Central memory CD8-positive, alpha-beta T cell (primary cell): Measurements from ENCODE around the gene TMEM163.
A peak's percentile ranks its signal among the peaks of the same experiment; 100 is the strongest.

ENCODE experiments used
- ATAC-seq: fragments of 150-1000 bp; cut with Tn5 transposase; replicated peaks from 2 replicates; pipeline ENCODE4 v1.10.0; 2022; ENCODE audit warnings: mild to moderate bottlenecking, moderate FRiP score, moderate number of reproducible peaks; ENCODE audit not compliant: poor library complexity, severe bottlenecking; ENCODE audit errors: extremely low read depth
- DNase-seq, 2 donors: peaks; one replicate each; pipeline ENCODE4 v3.0.0; 2021; ENCODE audit warnings: low spot score in 2 of 2
- H3K27ac Mint-ChIP-seq: one replicate; pipeline ENCODE4 v1.8.0; 2022; ENCODE audit warnings: low read depth, mild to moderate bottlenecking, moderate library complexity, mixed read lengths
- H3K27me3 Mint-ChIP-seq: one replicate; pipeline ENCODE4 v1.8.0; 2022; ENCODE audit warnings: mixed read lengths
- H3K36me3 Mint-ChIP-seq: one replicate; pipeline ENCODE4 v1.8.0; 2022; ENCODE audit warnings: mild to moderate bottlenecking, moderate library complexity, mixed read lengths; ENCODE audit not compliant: insufficient read depth
- H3K4me1 Mint-ChIP-seq: one replicate; pipeline ENCODE4 v1.8.0; 2022; ENCODE audit warnings: mixed read lengths
- H3K4me3 Mint-ChIP-seq: one replicate; pipeline ENCODE4 v1.8.0; 2022; ENCODE audit warnings: mild to moderate bottlenecking, moderate library complexity, mixed read lengths
- H3K9me3 Mint-ChIP-seq: one replicate; pipeline ENCODE4 v1.8.0; 2022; ENCODE audit warnings: mixed read lengths

Gene TMEM163

DNA sequence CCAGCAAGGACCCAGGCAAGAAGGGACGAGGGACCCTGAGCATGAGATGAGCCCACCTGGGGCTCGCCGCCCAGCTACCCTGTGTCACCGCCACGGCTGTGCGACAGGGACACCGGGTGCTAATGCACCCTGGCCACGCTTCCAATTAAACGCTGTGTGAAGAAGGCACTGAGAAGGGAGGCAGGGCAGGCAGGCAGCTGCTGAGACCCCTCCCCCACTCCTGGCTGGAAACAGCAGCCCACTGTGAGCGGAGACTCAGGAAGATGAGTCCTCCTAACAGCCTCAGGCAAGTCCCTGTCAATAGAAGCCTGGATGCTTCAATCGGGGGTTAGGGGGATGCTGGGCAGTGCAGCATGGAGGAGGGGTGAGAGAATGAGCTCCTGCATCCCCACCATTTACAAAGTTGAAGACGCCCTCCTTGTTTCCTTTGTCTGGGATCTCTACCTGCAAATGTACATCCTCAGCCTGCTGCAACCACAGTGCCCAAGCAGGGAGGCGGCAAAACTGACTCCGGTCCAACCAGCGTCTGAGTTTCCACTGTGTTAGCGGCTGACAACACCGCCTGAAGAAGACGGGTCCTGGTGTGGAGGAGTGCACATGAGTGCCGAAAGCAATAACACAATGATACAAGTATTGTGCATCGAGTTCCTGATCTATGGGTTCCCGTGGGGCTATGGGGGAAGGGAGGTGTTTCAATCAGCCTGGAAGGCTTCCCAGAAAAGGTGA is 12.8 kb downstream of the TMEM163 start:
- Mint-ChIP-seq H3K4me3 (peak overlapping the region; percentile 58), H3K27ac (no peak overlapping the region), H3K27me3 (peaks cover 78% of the 10 kb centered on the region), H3K4me1 (peaks cover 19% of the 10 kb centered on the region), H3K9me3 (no peaks in the 10 kb centered on the region), H3K36me3 (no peaks in the 10 kb centered on the region)
- DNase-seq, result no peak
- no peak for ATAC-seq

DNA sequence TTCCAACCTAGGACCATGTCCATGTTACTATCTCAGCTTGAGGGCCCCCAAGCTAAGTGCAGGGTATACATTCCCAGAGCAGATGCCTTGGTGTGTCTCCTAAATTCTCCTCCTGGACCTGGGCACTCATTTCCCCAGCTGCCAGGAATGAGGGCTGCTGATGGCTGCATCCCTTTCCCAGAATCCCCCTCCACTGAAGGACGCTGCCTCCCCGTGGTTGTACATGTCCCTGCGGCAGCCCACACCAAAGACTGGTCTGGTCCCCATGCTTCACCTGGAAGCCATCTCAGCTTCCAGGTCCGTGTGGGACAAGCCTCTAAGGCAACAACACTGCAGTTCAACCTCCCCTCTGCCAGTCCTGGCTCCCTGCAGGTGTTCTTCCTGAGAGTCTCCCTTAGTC is 14.6 kb downstream of the TMEM163 start:
- no peak for ATAC-seq

DNA sequence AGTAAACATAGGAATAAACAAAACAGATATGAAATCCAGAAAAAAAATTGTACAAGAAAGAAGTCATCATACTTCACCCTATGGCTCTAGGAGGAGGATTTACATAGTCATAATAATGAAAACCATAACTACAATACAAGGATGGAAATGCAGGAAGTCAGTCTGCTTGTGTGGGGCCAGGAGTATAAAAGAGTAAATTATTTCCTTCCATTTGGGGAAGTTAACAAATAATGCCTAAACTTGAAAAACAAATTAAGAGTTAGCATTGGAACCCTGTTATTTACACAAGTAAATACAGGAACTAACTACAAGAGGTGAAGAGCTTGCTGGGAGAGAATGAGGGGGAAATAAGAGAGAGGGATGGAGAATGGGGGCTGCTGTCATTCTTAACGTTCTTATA is 15.4 kb downstream of the TMEM163 start:
- ATAC-seq (no peak), DNase-seq (no peak)
- peaks cover 83% of the 10 kb centered on the region for H3K27me3 Mint-ChIP-seq
- no peak overlapping the region for H3K27ac Mint-ChIP-seq
- no peak overlapping the region for H3K4me3 Mint-ChIP-seq
- H3K9me3 Mint-ChIP-seq, result no peaks in the 10 kb centered on the region
- peaks cover 19% of the 10 kb centered on the region for H3K4me1 Mint-ChIP-seq
- H3K36me3 Mint-ChIP-seq, result no peaks in the 10 kb centered on the region

More for the DNA sequence above, 14.6 kb downstream of the TMEM163 start:
- H3K4me1 Mint-ChIP-seq, result peaks cover 19% of the 10 kb centered on the region
- no peaks in the 10 kb centered on the region for H3K9me3 Mint-ChIP-seq
- DNase-seq, result no peak
- no peak overlapping the region for H3K4me3 Mint-ChIP-seq
- no peak overlapping the region for H3K27ac Mint-ChIP-seq
- peaks cover 78% of the 10 kb centered on the region for H3K27me3 Mint-ChIP-seq
- no peaks in the 10 kb centered on the region for H3K36me3 Mint-ChIP-seq

DNA sequence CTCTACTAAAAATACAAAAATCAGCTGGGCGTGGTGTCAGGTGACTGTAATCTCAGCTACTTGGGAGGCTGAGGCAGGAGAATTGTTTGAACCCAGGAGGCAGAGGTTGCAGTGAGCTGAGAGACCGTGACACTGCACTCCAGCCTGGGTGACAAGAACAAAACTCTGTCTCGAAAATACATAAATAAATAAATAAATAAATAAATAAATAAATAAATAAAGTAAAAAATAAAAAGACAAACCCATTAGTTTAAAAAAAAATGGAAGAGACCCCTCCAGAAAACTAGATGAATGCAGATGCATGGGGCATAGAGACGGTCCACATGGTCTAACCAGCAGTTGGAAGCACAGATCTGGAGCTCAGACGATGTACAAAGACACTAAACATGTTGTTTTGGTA is 18.1 kb downstream of the TMEM163 start:
- no peak overlapping the region for H3K27ac Mint-ChIP-seq
- H3K4me1 Mint-ChIP-seq, result peaks cover under 1% of the 10 kb centered on the region
- H3K9me3 Mint-ChIP-seq, result no peaks in the 10 kb centered on the region
- DNase-seq, result no peak
- H3K36me3 Mint-ChIP-seq, result no peaks in the 10 kb centered on the region
- no peak for ATAC-seq
- no peak overlapping the region for H3K4me3 Mint-ChIP-seq
- peaks cover 83% of the 10 kb centered on the region for H3K27me3 Mint-ChIP-seq

DNA sequence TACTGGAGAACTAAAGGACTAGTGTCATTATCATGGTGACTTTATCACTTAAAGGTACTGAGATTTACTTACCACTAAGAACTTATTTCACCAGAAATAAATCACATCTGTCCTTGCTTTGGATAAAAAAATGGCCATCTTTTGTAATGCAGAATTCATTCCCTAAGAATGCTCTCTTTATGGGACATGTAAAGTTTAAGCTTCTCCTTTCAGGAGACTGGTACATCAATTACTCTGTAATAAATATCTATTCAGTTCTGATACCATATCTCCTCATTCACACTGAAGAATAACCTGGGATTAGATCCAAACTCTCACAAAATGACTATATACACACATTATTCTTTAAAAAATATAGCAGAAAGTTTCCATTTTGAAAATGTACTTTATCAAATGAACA is 24.4 kb downstream of the TMEM163 start:
- DNase-seq (no peak), ATAC-seq (no peak)
- Mint-ChIP-seq H3K4me3 (no peak overlapping the region), H3K27me3 (peaks cover 27% of the 10 kb centered on the region), H3K4me1 (no peaks in the 10 kb centered on the region), H3K36me3 (no peaks in the 10 kb centered on the region), H3K27ac (no peak overlapping the region), H3K9me3 (no peaks in the 10 kb centered on the region)

DNA sequence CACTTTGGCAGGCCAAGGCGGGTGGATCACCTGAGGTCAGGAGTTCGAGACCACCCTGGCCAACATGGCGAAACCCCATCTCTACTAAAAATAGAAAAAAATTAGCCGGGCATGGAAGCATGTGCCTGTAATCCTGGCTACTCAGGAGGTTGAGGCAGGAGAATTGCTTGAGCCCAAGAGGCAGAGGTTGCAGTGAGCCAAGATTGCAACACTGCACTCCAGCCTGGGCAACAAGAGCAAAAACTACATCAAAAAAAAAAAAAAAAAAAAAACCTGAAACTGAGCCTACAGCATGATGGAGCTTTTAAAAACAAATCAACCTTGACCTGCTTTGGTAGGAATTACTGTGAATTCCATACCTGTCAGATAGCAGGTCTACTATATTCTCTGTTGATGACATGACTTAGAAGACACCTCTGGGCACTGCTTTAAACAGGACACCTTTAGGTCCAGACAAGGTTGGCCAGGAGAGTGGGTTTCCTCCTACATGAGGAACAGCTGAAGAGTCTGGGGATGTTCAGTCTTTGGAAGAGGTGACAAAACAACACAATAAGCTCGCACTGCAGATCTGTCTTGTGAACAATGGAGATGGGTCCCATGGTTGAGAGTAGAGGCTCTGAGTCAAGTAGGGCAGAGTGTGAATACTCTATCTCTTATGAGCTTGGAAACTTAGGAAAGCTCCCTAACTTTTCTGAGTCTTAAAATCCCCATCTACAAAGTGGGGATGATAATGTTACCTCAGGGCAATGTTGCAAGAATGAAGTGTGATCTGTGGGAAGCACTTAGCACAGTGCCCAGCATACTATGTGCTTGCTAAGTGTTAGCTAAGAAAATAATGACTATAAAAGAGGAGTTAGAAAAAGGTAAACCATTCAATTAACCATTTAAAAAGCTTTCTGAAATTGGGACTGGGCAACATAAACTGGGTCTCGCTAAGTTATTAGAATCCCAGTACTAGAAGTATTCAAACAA is 25.2 kb downstream of the TMEM163 start:
- ATAC-seq (no peak), DNase-seq (no peak)
- Mint-ChIP-seq H3K4me3 (no peak overlapping the region), H3K36me3 (no peaks in the 10 kb centered on the region), H3K27me3 (peaks cover 24% of the 10 kb centered on the region), H3K27ac (no peak overlapping the region), H3K4me1 (no peaks in the 10 kb centered on the region), H3K9me3 (no peaks in the 10 kb centered on the region)

DNA sequence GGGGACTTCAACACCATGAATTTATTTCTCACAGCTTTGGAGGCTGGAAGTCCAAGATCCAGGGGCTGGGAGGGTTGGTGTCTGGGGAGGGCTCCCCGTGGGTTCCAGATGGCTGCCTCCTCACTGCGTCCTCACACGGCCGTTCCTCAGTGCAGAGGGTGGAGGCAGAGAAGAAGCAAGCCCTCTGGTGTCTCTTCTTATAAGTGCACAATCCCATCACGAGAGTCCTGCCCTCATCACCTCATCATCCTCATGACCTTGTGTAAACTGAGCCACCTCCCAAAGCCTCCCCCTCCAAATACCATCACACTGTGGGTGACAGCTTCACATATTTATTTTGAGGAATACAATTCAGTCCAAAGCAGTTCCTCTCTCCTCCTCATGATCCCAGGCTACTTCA is 26.3 kb downstream of the TMEM163 start:
- H3K36me3 Mint-ChIP-seq, result no peaks in the 10 kb centered on the region
- no peaks in the 10 kb centered on the region for H3K4me1 Mint-ChIP-seq
- no peak for DNase-seq
- no peaks in the 10 kb centered on the region for H3K9me3 Mint-ChIP-seq
- no peak overlapping the region for H3K4me3 Mint-ChIP-seq
- H3K27me3 Mint-ChIP-seq, result peaks cover 14% of the 10 kb centered on the region
- peak; percentile 83 for ATAC-seq
- no peak overlapping the region for H3K27ac Mint-ChIP-seq

DNA sequence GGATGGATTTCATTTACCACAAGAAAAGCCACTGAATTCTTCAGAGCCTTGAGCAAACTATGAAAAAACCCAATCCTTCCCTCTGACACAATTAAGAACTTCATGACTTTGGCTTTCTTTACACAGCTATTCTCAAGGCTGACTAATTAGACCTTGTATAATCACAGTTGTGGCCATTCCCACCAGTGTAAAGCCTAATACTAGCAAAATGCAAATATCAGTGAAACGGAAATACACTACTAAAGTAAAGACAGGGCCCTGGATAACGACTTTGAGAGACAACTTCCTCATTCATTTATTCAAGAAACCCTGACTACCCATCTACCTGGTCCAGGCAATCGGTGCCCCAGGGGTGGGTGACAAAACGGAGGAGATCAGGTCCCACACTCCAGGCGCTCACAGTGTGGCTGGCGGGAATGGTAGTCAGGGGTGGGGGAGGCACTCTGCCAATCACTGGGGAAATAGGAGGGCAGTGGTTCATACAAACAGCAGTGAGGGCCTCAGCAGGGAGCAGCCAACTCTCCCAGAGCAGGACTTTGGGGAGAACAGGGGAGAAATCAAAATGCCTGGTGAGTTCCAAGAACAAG is 28.1 kb downstream of the TMEM163 start:
- H3K9me3 Mint-ChIP-seq, result no peaks in the 10 kb centered on the region
- ATAC-seq, result no peak
- no peaks in the 10 kb centered on the region for H3K36me3 Mint-ChIP-seq
- no peak overlapping the region for H3K27ac Mint-ChIP-seq
- H3K4me3 Mint-ChIP-seq, result no peak overlapping the region
- peaks cover under 1% of the 10 kb centered on the region for H3K27me3 Mint-ChIP-seq
- H3K4me1 Mint-ChIP-seq, result no peaks in the 10 kb centered on the region
- DNase-seq, result peak in 1 of 2 donors; percentile 5

DNA sequence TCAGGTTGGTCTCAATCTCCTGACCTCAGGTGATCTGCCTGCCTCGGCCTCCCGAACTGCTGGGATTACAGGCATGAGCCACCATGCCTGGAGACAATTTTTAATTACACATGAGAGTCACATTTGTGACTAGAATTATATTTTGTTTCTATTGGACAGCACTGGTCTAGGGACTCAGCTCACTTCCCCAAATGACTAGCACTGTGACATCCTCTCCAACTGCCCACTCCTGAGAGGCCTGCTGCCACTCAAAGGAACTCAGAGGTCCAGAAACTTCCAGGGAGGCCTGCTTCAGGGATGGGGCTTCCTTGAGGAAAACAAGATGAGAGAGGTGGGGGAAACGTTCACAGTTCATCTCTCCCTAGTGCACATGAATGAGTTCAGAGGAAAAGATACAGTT is 29.5 kb downstream of the TMEM163 start:
- no peak overlapping the region for H3K27ac Mint-ChIP-seq
- no peak for ATAC-seq

DNA sequence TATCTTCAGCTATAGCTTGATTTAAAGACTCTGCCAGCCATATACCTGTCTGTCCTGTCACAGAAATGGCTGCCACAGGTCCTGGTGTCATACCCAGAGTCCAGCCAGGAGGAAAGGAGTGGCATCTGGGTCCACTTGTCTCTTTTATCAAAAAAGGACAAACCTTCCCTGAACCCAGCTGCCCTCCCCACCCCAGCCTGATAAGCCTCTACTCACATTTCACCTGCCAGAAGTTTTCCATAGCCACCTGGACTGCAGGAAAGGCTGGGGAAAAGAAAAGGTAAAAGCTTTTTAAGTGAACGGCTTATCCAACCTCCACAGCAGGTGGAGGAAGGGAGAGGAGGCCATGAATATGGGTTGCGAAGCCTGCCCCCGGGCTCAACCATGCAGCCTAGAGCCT is 32.8 kb downstream of the TMEM163 start:
- ATAC-seq (no peak), DNase-seq (no peak)
- Mint-ChIP-seq H3K27ac (no peak overlapping the region), H3K27me3 (no peaks in the 10 kb centered on the region), H3K4me1 (peaks cover 19% of the 10 kb centered on the region), H3K36me3 (no peaks in the 10 kb centered on the region), H3K4me3 (no peak overlapping the region), H3K9me3 (no peaks in the 10 kb centered on the region)

More for the DNA sequence above, 29.5 kb downstream of the TMEM163 start:
- no peak overlapping the region for H3K4me3 Mint-ChIP-seq
- no peaks in the 10 kb centered on the region for H3K36me3 Mint-ChIP-seq
- H3K9me3 Mint-ChIP-seq, result no peaks in the 10 kb centered on the region
- no peaks in the 10 kb centered on the region for H3K4me1 Mint-ChIP-seq
- no peaks in the 10 kb centered on the region for H3K27me3 Mint-ChIP-seq
- DNase-seq, result no peak

DNA sequence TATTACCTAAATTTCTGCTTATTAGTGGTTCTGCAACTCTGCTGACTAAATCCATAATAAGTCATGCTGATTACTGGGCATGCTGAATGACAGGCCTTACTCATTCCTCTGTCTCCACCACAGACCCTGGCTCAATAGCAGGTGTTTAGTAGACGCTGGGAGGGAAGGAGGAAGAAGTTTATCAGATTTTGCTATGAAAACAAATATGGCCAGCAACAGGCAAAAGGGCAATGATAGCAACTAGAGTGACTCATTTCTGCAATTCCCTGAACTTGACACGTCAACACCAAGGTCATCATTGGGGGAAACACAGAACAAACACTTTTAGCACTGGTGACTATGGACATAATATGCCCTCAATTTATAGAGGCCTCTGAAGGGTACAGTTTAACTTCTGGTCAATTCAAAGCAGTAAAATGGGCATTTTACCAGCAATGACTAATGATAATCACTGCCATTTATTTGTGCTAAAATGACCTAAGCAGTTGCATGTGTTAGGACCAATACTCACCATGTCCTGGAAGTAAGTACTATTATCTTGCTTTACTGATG is 35.2 kb downstream of the TMEM163 start:
- Mint-ChIP-seq H3K4me3 (no peak overlapping the region), H3K9me3 (no peaks in the 10 kb centered on the region), H3K27me3 (no peaks in the 10 kb centered on the region), H3K36me3 (no peaks in the 10 kb centered on the region), H3K4me1 (peaks cover 41% of the 10 kb centered on the region), H3K27ac (no peak overlapping the region)
- ATAC-seq (no peak), DNase-seq (no peak)

DNA sequence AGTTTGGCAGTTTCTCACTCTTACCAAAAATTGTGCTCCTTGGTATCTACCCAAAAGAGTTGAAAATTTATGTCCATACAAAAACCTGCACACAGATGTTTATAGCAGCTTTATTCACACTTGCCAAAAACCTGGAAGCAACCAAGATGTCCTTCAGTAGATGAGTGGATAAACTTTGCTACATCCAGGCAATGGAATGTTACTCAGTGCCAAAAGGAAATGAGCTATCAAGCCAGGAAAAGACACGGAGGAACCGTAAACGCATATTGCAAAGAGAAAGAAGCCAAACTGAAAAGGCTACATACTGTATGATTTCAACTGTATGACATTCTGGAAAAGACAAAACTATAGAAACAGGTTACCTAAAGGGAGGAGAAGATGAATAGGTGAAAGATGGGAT is 36.1 kb downstream of the TMEM163 start:
- Mint-ChIP-seq H3K4me1 (peaks cover 42% of the 10 kb centered on the region), H3K4me3 (no peak overlapping the region), H3K27me3 (no peaks in the 10 kb centered on the region), H3K36me3 (no peaks in the 10 kb centered on the region), H3K9me3 (no peaks in the 10 kb centered on the region), H3K27ac (no peak overlapping the region)
- DNase-seq (no peak), ATAC-seq (no peak)
